ENCODE data around the gene TSPAN6.

GRCh38 chrX:100685284-100685996, 48.8 kb upstream of the TSPAN6 start:
- TF ChIP-seq EP300 (IDR thresholded peaks at IDR 0.05; ENCODE audit: low read length) = no peak
- no peak for TF ChIP-seq ZNF518B (CRISPR knock-in tag; IDR thresholded peaks at IDR 0.05)
- TF ChIP-seq CTCF (IDR thresholded peaks at IDR 0.05 in 2 of 3, conservative IDR thresholded peaks at IDR 0.05 in 1 of 3; ENCODE audit: insufficient read depth in 2 of 3, low read depth in 1 of 3, low read length in 3 of 3) = peak; percentile 84 to 99 (median 99)
- TF ChIP-seq RAD21 (CRISPR knock-in tag; conservative IDR thresholded peaks at IDR 0.05 in 1 of 2, IDR thresholded peaks at IDR 0.05 in 1 of 2) = peak; percentile 83 to 96
- no peak for TF ChIP-seq POLR2G (IDR thresholded peaks at IDR 0.05; ENCODE audit: low read depth, low read length)
- TF ChIP-seq STAG1 (CRISPR knock-in tag; IDR thresholded peaks at IDR 0.05; ENCODE audit: borderline replicate concordance) = peak; percentile 50; the same call in 1 of the 2 replicates
- no peak for TF ChIP-seq HDAC2 (IDR thresholded peaks at IDR 0.05)
- TF ChIP-seq GTF2F1 (IDR thresholded peaks at IDR 0.05; ENCODE audit: low read depth, low read length) = no peak
- no peak for TF ChIP-seq TBL1XR1 (IDR thresholded peaks at IDR 0.05; ENCODE audit: low read length in 2 of 2)
- TF ChIP-seq USF2 (CRISPR knock-in tag; IDR thresholded peaks at IDR 0.05) = no peak
- no peak for TF ChIP-seq SNAPC5 (CRISPR knock-in tag; IDR thresholded peaks at IDR 0.05)
- TF ChIP-seq ZNF780A (CRISPR knock-in tag; IDR thresholded peaks at IDR 0.05) = no peak
- no peak for TF ChIP-seq KDM1A (IDR thresholded peaks at IDR 0.05)
- no peak for TF ChIP-seq KLF1 (tag; IDR thresholded peaks at IDR 0.05)
